Esophagus squamous epithelium (tissue), 5 donors: ENCODE data around the gene TNRC6A. TPM values are rescaled to one million over a fixed set of nuclear protein-coding genes. Genes with fewer than 3 reads are reported as not detected.
"Not testable (repeated sequence)": the region's sequence is repeated elsewhere in the genome, so short reads cannot be mapped to it uniquely, and the experiment has no call there.

Experiments used
- DNase-seq: peaks from one replicate; lab custom pipeline; 2025; lab: John Stamatoyannopoulos, UW
- H3K27ac ChIP-seq, 4 donors: fragments of 200-600 bp; sonication (generic); one replicate each; pipeline ENCODE4 v1.5.1; 2016 to 2019; ENCODE audit warnings: mild to moderate bottlenecking in 1 of 4
- H3K27me3 ChIP-seq, 4 donors: fragments of 200-600 bp; sonication (generic); 1 replicate in 3 of 4; 2 replicates in 1 of 4; pipeline versions ENCODE4 v1.5.1 to v1.6.0; 2017 to 2021; ENCODE audit warnings: antibody characterized with exemption in 1 of 4
- H3K36me3 ChIP-seq, 3 donors: fragments of 200-600 bp; sonication (generic); one replicate each; pipeline ENCODE4 v1.5.1; 2016 to 2019
- H3K4me1 ChIP-seq, 3 donors: fragments of 200-600 bp; sonication (generic); one replicate each; pipeline ENCODE4 v1.5.1; 2017 to 2019
- H3K4me3 ChIP-seq, 4 donors: fragments of 200-600 bp; sonication (generic); 1 replicate in 3 of 4; 2 replicates in 1 of 4; pipeline ENCODE4 v1.5.1; 2016 to 2019; ENCODE audit warnings: mild to moderate bottlenecking in 2 of 4, moderate library complexity in 1 of 4
- H3K9me3 ChIP-seq, 3 donors: fragments of 200-600 bp; sonication (generic); one replicate each; pipeline ENCODE4 v1.5.1; 2016 to 2019
- CTCF ChIP-seq, 6 experiments: fragments of 450-650 bp in 4 of 6; fragments of 200-600 bp in 2 of 6; sonication (generic) in 2 of 6; IDR thresholded peaks; one replicate each; pipeline ENCODE4 v1.5.1; 2016 to 2019; ENCODE audit warnings: antibody characterized with exemption in 6 of 6, mild to moderate bottlenecking in 4 of 6, moderate library complexity in 4 of 6
- POLR2A ChIP-seq, 4 donors: fragments of 450-650 bp; IDR thresholded peaks; one replicate each; pipeline ENCODE4 v1.6.1; 2017; ENCODE audit warnings: antibody characterized with exemption in 4 of 4, mild to moderate bottlenecking in 4 of 4, moderate library complexity in 3 of 4
- WGBS, 2 donors: methylation state at CpG; one replicate each; pipeline ENCODE4 v1.1.5; 2018; 5-methylcytosine and 5-hydroxymethylcytosine counted together
- intact Hi-C: fragments of 100-400 bp; cut with DNase I; formaldehyde crosslinking; loops from one replicate; pipeline ENCODE4 v1.15.0; 2022
- total RNA-seq, 4 donors: library from RNA; depleted of rRNA; stranded (reverse); fragments of >200 nt; gene quantifications; one replicate each; pipeline ENCODE4 v1.1.0, GENCODE V29; 2016
- donor health status: DM: yes; HTN: yes; CAD: no.

The TNRC6A gene
- total RNA-seq, 4 donors from 2014 or later, result 12.3 to 34.0 (median 18.5) TPM

- Histone ChIP-seq H3K4me1 (peaks cover 23 to 100% (median 38%) of the 10 kb centered on the region in 3 donors), H3K27ac (no peak overlapping the region), H3K36me3 (peaks cover 0 to 6% (median 3%) of the 10 kb centered on the region in 3 donors), H3K4me3 (no peak overlapping the region), H3K9me3 (no peaks in the 10 kb centered on the region), H3K27me3 (no peaks in the 10 kb centered on the region)
- intact Hi-C loops, result no loop called here
- TF ChIP-seq POLR2A (IDR thresholded peaks at IDR 0.05) (no peak), CTCF (IDR thresholded peaks at IDR 0.05) (no peak)
- WGBS, 2 donors, result 88 to 91% methylated on average over 2 of the region's 2 CpGs
- DNase-seq, result no peak
Observed at GRCh38 chr16:24745791-24746190, 16.3 kb downstream of the TNRC6A start.

- H3K27me3 ChIP-seq, result no peaks in the 10 kb centered on the region
- no peak overlapping the region for H3K4me3 ChIP-seq
- H3K36me3 ChIP-seq, result peaks cover 0 to 4% (median 3%) of the 10 kb centered on the region in 3 donors
- 49 to 74% methylated on average over 2 of the region's 2 CpGs for WGBS, 2 donors
- no peak for DNase-seq
- H3K9me3 ChIP-seq, result no peaks in the 10 kb centered on the region
- peak overlapping the region in 2 of 4 donors; percentile 60 to 66 for H3K27ac ChIP-seq
- TF ChIP-seq CTCF (IDR thresholded peaks at IDR 0.05) (no peak), POLR2A (IDR thresholded peaks at IDR 0.05) (no peak)
- intact Hi-C loops, result no loop called here
- peaks cover 23 to 99% (median 34%) of the 10 kb centered on the region in 3 donors for H3K4me1 ChIP-seq
Observed at GRCh38 chr16:24747441-24747840, 18.0 kb downstream of the TNRC6A start.

GRCh38 chr16:24748242-24748641 lies 18.8 kb downstream of the TNRC6A start:
- peak overlapping the region in 3 of 4 donors; percentile 51 to 66 (median 60) for H3K27ac ChIP-seq
- H3K4me3 ChIP-seq, result no peak overlapping the region
- WGBS, 2 donors, result 5 to 29% methylated on average over 2 of the region's 2 CpGs
- intact Hi-C loops, result no loop called here
- H3K36me3 ChIP-seq, result peaks cover 0 to 3% (median 0%) of the 10 kb centered on the region in 3 donors
- no peaks in the 10 kb centered on the region for H3K9me3 ChIP-seq
- no peaks in the 10 kb centered on the region for H3K27me3 ChIP-seq
- H3K4me1 ChIP-seq, result peaks cover 27 to 99% (median 32%) of the 10 kb centered on the region in 3 donors
- no peak for DNase-seq
- TF ChIP-seq CTCF (IDR thresholded peaks at IDR 0.05) (no peak), POLR2A (IDR thresholded peaks at IDR 0.05) (no peak)

GRCh38 chr16:24749310-24749709 lies 19.9 kb downstream of the TNRC6A start:
- DNase-seq, result no peak
- Histone ChIP-seq H3K9me3 (no peaks in the 10 kb centered on the region), H3K27ac (no peak overlapping the region), H3K36me3 (peaks cover 0 to 3% (median 0%) of the 10 kb centered on the region in 3 donors), H3K4me3 (no peak overlapping the region), H3K27me3 (no peaks in the 10 kb centered on the region), H3K4me1 (peaks cover 30 to 99% (median 32%) of the 10 kb centered on the region in 3 donors)
- TF ChIP-seq CTCF (IDR thresholded peaks at IDR 0.05), result no peak
- TF ChIP-seq POLR2A (IDR thresholded peaks at IDR 0.05), result no peak
- intact Hi-C loops, result no loop called here

GRCh38 chr16:24749872-24750271 lies 20.4 kb downstream of the TNRC6A start:
- peaks cover 30 to 95% (median 32%) of the 10 kb centered on the region in 3 donors for H3K4me1 ChIP-seq
- H3K36me3 ChIP-seq, result not testable (repeated sequence)

GRCh38 chr16:24753000-24753399 lies 23.5 kb downstream of the TNRC6A start:
- peaks cover 0 to 3% (median 1%) of the 10 kb centered on the region in 3 donors for H3K36me3 ChIP-seq
- H3K9me3 ChIP-seq, result no peaks in the 10 kb centered on the region
- no peak for DNase-seq
- peaks cover 21 to 66% (median 22%) of the 10 kb centered on the region in 3 donors for H3K4me1 ChIP-seq
- no peak overlapping the region for H3K4me3 ChIP-seq
- H3K27ac ChIP-seq, result no peak overlapping the region
- intact Hi-C loops, result no loop called here
- no peak for TF ChIP-seq CTCF (IDR thresholded peaks at IDR 0.05)
- no peak for TF ChIP-seq POLR2A (IDR thresholded peaks at IDR 0.05)
- no peaks in the 10 kb centered on the region for H3K27me3 ChIP-seq

More at GRCh38 chr16:24749872-24750271, 20.4 kb downstream of the TNRC6A start:
- DNase-seq, H3K27ac ChIP-seq, H3K27me3 ChIP-seq, H3K9me3 ChIP-seq, H3K4me3 ChIP-seq, intact Hi-C loops: not testable (repeated sequence)
- WGBS, 2 donors, result 89 to 92% methylated on average over 5 of the region's 5 CpGs
